GM23338 (cell line): ENCODE data around the gene SYT7. TPM values are rescaled to one million over a fixed set of nuclear protein-coding genes. Genes with fewer than 3 reads are reported as not detected.

Source experiments
- ATAC-seq: fragments of 200-7000 bp; cut with Tn5 transposase; 3 replicates; pipeline ENCODE4 v1.9.1; 2020
- DNase-seq: peaks from one replicate; pipeline ENCODE4 v3.0.0-alpha.2; 2015; ENCODE audit warnings: low spot score
- H2AFZ ChIP-seq: fragments of 200-600 bp; sonication (generic); 2 replicates; pipeline ENCODE4 v1.8.0; 2016; ENCODE audit warnings: antibody characterized with exemption, mild to moderate bottlenecking, moderate library complexity
- H3F3A ChIP-seq: fragments of 200-600 bp; sonication (generic); replicated peaks from 2 replicates; pipeline ENCODE4 v1.8.0; 2017; ENCODE audit warnings: antibody characterized with exemption, mixed run types, low read depth
- H3K27ac ChIP-seq: fragments of 200-600 bp; sonication (generic); 2 replicates; pipeline ENCODE4 v1.6.1; 2016; ENCODE audit warnings: low read depth
- H3K27me3 ChIP-seq: fragments of 200-600 bp; sonication (generic); 2 replicates; pipeline ENCODE4 v1.8.0; 2016; ENCODE audit warnings: mild to moderate bottlenecking, mixed run types, moderate library complexity; ENCODE audit not compliant: insufficient read depth
- H3K36me3 ChIP-seq: fragments of 200-600 bp; sonication (generic); 2 replicates; pipeline ENCODE4 v1.8.0; 2016; ENCODE audit warnings: mild to moderate bottlenecking; ENCODE audit not compliant: insufficient read depth
- H3K4me1 ChIP-seq: fragments of 200-600 bp; sonication (generic); 2 replicates; pipeline ENCODE4 v1.8.0; 2016; ENCODE audit warnings: mild to moderate bottlenecking, moderate library complexity; ENCODE audit not compliant: insufficient read depth
- H3K4me2 ChIP-seq: fragments of 200-600 bp; sonication (generic); 2 replicates; pipeline ENCODE4 v1.7.1; 2017; ENCODE audit warnings: mixed run types
- H3K4me3 ChIP-seq: fragments of 200-600 bp; sonication (generic); 2 replicates; pipeline ENCODE4 v1.6.1; 2016; ENCODE audit warnings: mixed run types
- H3K79me2 ChIP-seq: fragments of 200-600 bp; sonication (generic); replicated peaks from 2 replicates; pipeline ENCODE4 v1.8.0; 2017; ENCODE audit warnings: mild to moderate bottlenecking; ENCODE audit not compliant: insufficient read depth
- H3K9me2 ChIP-seq: fragments of 200-600 bp; sonication (generic); 2 replicates; pipeline ENCODE4 v1.8.0; 2017; ENCODE audit not compliant: insufficient read depth
- H4K20me1 ChIP-seq: fragments of 200-600 bp; sonication (generic); replicated peaks from 2 replicates; pipeline ENCODE4 v1.8.0; 2017; ENCODE audit warnings: mild to moderate bottlenecking; ENCODE audit not compliant: insufficient read depth
- H3K27ac Mint-ChIP-seq: 2 replicates; pipeline ENCODE4 v1.8.0; 2020; ENCODE audit warnings: inconsistent platforms, mild to moderate bottlenecking, moderate library complexity, mixed read lengths
- H3K27me3 Mint-ChIP-seq: 3 replicates; pipeline ENCODE4 v1.8.0; 2022; ENCODE audit warnings: low read depth, mild to moderate bottlenecking, moderate library complexity, mixed read lengths, inconsistent platforms; ENCODE audit not compliant: insufficient read depth, poor library complexity
- H3K36me3 Mint-ChIP-seq: 3 replicates; pipeline ENCODE4 v1.8.0; 2021; ENCODE audit warnings: low read depth, mild to moderate bottlenecking, inconsistent platforms, moderate library complexity, mixed read lengths
- H3K4me1 Mint-ChIP-seq: 3 replicates; pipeline ENCODE4 v1.8.0; 2020; ENCODE audit warnings: mild to moderate bottlenecking, inconsistent platforms, mixed read lengths
- H3K4me3 Mint-ChIP-seq: 3 replicates; pipeline ENCODE4 v1.8.0; 2021; ENCODE audit warnings: moderate library complexity, mild to moderate bottlenecking, inconsistent platforms, mixed read lengths
- H3K9me3 Mint-ChIP-seq: 3 replicates; pipeline ENCODE4 v1.8.0; 2020; ENCODE audit warnings: moderate library complexity, mild to moderate bottlenecking, inconsistent platforms, mixed read lengths
- CREB1 ChIP-seq: fragments of 250-450 bp; sonication (Bioruptor Pico); IDR thresholded peaks from 2 replicates; pipeline ENCODE4 v1.5.0; 2020; ENCODE audit warnings: low read depth, mild to moderate bottlenecking, moderate library complexity
- CTCF ChIP-seq, 2 experiments: fragments of 200-600 bp in 1 of 2; sonication (generic) in 1 of 2; conservative IDR thresholded peaks; 2 replicates each; pipeline versions ENCODE4 v1.5.1 to v1.6.1; 2016 to 2017; ENCODE audit warnings: antibody characterized with exemption in 2 of 2, low read depth in 2 of 2, mild to moderate bottlenecking in 2 of 2, moderate library complexity in 1 of 2
- ETS1 ChIP-seq: IDR thresholded peaks from 2 replicates; pipeline ENCODE4 v1.6.1; 2016; ENCODE audit warnings: antibody characterized with exemption
- EZH2 ChIP-seq: fragments of 200-600 bp; sonication (generic); IDR thresholded peaks from one replicate; pipeline ENCODE4 v1.8.0; 2017; ENCODE audit warnings: antibody characterized with exemption, mild to moderate bottlenecking, low read depth; ENCODE audit not compliant: unreplicated experiment
- EZH2phosphoT487 ChIP-seq: fragments of 200-600 bp; sonication (generic); IDR thresholded peaks from one replicate; pipeline ENCODE4 v1.8.1; 2018; ENCODE audit warnings: antibody characterized with exemption; ENCODE audit not compliant: unreplicated experiment
- JUNB ChIP-seq: IDR thresholded peaks from one replicate; pipeline ENCODE4 v1.6.1; 2016; ENCODE audit warnings: antibody characterized with exemption; ENCODE audit not compliant: unreplicated experiment
- NANOG ChIP-seq: IDR thresholded peaks from 2 replicates; pipeline ENCODE4 v1.6.1; 2016; ENCODE audit warnings: antibody characterized with exemption, borderline replicate concordance
- POLR2AphosphoS5 ChIP-seq: IDR thresholded peaks from 2 replicates; pipeline ENCODE4 v1.6.1; 2016; ENCODE audit warnings: antibody characterized with exemption, low read depth
- REST ChIP-seq: IDR thresholded peaks from one replicate; pipeline ENCODE4 v1.6.1; 2018; ENCODE audit warnings: antibody characterized with exemption; ENCODE audit not compliant: unreplicated experiment
- STAT1 ChIP-seq: IDR thresholded peaks from one replicate; pipeline ENCODE4 v1.6.1; 2016; ENCODE audit warnings: antibody characterized with exemption; ENCODE audit not compliant: unreplicated experiment
- ZNF114 ChIP-seq: fragments of 250-450 bp; sonication (Bioruptor Pico); IDR thresholded peaks from 2 replicates; pipeline ENCODE4 v1.5.0; 2020; ENCODE audit warnings: mild to moderate bottlenecking, moderate library complexity
- ZNF331 ChIP-seq: fragments of 250-450 bp; sonication (Bioruptor Pico); IDR thresholded peaks from 2 replicates; pipeline ENCODE4 v1.5.0; 2020; ENCODE audit warnings: low read depth, mild to moderate bottlenecking, moderate library complexity
- ZNF462 ChIP-seq: fragments of 250-450 bp; sonication (Bioruptor Pico); IDR thresholded peaks from 2 replicates; pipeline ENCODE4 v1.5.0; 2020; ENCODE audit warnings: mild to moderate bottlenecking, moderate library complexity
- polyA plus RNA-seq: library from polyadenylated mRNA; unstranded; fragments of >200 nt; fragmentation: Nextera tagmentation; extraction: Ambion mirVana; gene quantifications from 2 replicates; pipeline ENCODE4 v1.2.1, GENCODE V29; 2016
- total RNA-seq: library from RNA; depleted of rRNA; stranded (reverse); fragments of >200 nt; shearing (Covaris generic); gene quantifications from 2 replicates; pipeline ENCODE4 v1.2.3, GENCODE V29; 2014

Gene SYT7
- total and polyA plus RNA-seq, 2 experiments from 2014 or later: 1.6 to 10.3 TPM

GRCh38 chr11:61534025-61534932 is 46.6 kb downstream of the SYT7 start:
- no peaks in the 10 kb centered on the region for H3K27me3 ChIP-seq
- no peaks in the 10 kb centered on the region for H3K9me3 Mint-ChIP-seq
- no peak for TF ChIP-seq STAT1
- TF ChIP-seq EZH2: no peak
- no peak for TF ChIP-seq ZNF462
- TF ChIP-seq EZH2phosphoT487: no peak
- TF ChIP-seq ZNF331 (CRISPR knock-in tag): no peak
- TF ChIP-seq ETS1: no peak
- TF ChIP-seq JUNB: no peak
- no peak for TF ChIP-seq CREB1 (CRISPR knock-in tag)
- no peak for TF ChIP-seq CTCF (conservative IDR thresholded peaks at IDR 0.05; ENCODE audit: low read depth in 2 of 2)
- no peak for TF ChIP-seq NANOG
- TF ChIP-seq ZNF114 (CRISPR knock-in tag): no peak
- TF ChIP-seq REST: no peak
- TF ChIP-seq POLR2AphosphoS5: no peak
- H3K9me2 ChIP-seq: 0 out of 2 replicates have a peak, but pooled peaks cover 4% of the 10 kb centered on the region
- H3K27ac Mint-ChIP-seq: no peak overlapping the region
- no peak overlapping the region for H3K4me3 Mint-ChIP-seq
- DNase-seq: no peak
- no peak overlapping the region for H3K4me2 ChIP-seq
- peaks cover 8% of the 10 kb centered on the region for H3K27me3 Mint-ChIP-seq
- no peaks in the 10 kb centered on the region for H3K36me3 ChIP-seq
- no peak overlapping the region for H2AFZ ChIP-seq
- peaks cover 18% of the 10 kb centered on the region for H3K4me1 Mint-ChIP-seq
- no peak overlapping the region for H3K4me3 ChIP-seq
- H4K20me1 ChIP-seq: no peaks in the 10 kb centered on the region
- no peaks in the 10 kb centered on the region for H3F3A ChIP-seq
- no peaks in the 10 kb centered on the region; the same call in 2 of the 3 replicates for H3K36me3 Mint-ChIP-seq
- no peak overlapping the region for H3K27ac ChIP-seq
- H3K4me1 ChIP-seq: no peaks in the 10 kb centered on the region; the same call in 1 of the 2 replicates
- no peak for ATAC-seq
- no peaks in the 10 kb centered on the region for H3K79me2 ChIP-seq
